GM19351 (cell line): ENCODE results near the gene CLTCL1.
A peak's percentile ranks its signal among the peaks of the same experiment; 100 is the strongest.
"Not testable (repeated sequence)": the region's sequence is repeated elsewhere in the genome, so short reads cannot be mapped to it uniquely, and the experiment has no call there.

Source experiments
- ATAC-seq: cut with Tn5 transposase; IDR thresholded peaks from one replicate; pipeline ENCODE4 v1.9.1; 2021; ENCODE audit warnings: mild to moderate bottlenecking, moderate library complexity; ENCODE audit not compliant: unreplicated experiment

Gene CLTCL1

GRCh38 chr22:19178065-19178656 lies 113.4 kb downstream of the CLTCL1 start:
- peak; percentile 24 for ATAC-seq

- no peak for ATAC-seq
These were observed 114.1 kb downstream of the CLTCL1 start for GRCh38 chr22:19177164-19178064.

- no peak for ATAC-seq
These were observed 114.8 kb downstream of the CLTCL1 start for GRCh38 chr22:19176732-19177131.

- no peak for ATAC-seq
These were observed 115.3 kb downstream of the CLTCL1 start for GRCh38 chr22:19176175-19176643.

DNA sequence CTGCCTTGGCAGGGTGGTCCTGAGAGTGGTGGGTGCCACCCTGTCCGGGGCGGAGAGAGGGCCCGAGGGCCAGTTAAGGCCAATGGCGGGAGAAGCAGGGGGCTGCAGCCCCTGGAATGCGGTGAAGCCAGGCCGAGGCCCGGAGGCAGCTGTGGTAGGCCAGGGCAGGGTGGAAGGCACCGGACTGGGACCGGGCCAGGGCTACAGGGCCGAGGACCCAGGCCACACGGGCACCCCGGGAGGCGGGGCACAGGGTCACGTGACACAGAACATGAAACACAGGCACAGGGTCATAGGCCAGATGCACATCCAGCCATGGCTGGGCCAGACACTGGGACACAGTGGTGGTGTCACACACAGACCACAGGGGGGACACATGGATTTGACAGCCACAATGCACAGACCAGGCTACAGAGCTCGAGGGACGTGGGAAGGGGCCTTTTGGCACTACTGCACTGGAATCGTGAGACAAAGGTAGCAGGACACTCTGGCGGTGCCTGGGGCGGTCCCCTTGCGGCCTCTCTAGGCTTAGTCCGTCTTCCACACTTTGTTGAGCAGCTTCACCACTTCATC lies 115.8 kb downstream of the CLTCL1 start:
- no peak for ATAC-seq

GRCh38 chr22:19175026-19175601 lies 116.4 kb downstream of the CLTCL1 start:
- no peak for ATAC-seq

DNA sequence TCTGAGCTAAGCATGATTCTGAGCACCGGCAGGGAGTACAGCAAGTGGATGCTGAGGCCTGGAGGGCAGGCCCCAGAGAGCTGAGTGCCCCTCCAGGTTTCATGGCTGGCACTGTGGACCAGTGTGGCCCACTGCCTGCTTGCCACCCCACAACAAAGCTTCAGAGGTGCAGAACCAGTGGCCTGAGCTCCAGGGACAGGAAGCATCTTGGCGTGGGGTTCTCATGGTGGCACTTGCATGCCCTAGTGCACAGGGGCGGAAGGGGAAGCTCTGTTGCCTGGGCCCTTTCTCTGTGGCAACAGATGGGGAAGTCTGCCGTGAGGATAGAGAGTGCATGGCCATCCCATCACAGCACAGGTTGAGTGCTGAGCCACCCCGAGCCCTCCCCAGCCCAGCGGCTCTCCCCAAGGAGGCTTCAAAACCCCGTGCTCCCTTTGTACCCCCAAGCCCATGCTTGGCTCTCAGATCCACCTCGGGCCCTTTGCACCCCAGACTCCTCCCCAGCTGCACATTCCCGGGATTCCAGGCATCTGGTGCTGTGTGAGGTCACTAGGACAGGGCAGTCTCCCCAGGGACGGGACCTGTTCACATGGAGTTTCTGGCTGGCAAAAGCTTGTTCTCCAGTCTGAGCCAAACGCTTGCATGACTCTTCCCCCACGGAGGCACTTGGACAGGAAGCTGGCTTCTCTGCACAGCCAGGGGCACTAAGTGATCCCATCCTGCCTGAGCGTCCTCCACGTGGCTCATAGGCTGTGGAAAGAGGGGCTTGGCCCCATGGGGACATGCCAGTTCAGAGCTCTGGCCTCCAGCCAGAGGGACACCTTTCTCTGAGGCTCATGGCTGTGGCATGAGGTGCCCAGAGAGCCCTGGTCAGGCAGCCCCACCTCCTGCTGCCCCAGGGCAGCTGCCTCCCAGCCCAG lies 117.2 kb downstream of the CLTCL1 start:
- no peak for ATAC-seq

DNA sequence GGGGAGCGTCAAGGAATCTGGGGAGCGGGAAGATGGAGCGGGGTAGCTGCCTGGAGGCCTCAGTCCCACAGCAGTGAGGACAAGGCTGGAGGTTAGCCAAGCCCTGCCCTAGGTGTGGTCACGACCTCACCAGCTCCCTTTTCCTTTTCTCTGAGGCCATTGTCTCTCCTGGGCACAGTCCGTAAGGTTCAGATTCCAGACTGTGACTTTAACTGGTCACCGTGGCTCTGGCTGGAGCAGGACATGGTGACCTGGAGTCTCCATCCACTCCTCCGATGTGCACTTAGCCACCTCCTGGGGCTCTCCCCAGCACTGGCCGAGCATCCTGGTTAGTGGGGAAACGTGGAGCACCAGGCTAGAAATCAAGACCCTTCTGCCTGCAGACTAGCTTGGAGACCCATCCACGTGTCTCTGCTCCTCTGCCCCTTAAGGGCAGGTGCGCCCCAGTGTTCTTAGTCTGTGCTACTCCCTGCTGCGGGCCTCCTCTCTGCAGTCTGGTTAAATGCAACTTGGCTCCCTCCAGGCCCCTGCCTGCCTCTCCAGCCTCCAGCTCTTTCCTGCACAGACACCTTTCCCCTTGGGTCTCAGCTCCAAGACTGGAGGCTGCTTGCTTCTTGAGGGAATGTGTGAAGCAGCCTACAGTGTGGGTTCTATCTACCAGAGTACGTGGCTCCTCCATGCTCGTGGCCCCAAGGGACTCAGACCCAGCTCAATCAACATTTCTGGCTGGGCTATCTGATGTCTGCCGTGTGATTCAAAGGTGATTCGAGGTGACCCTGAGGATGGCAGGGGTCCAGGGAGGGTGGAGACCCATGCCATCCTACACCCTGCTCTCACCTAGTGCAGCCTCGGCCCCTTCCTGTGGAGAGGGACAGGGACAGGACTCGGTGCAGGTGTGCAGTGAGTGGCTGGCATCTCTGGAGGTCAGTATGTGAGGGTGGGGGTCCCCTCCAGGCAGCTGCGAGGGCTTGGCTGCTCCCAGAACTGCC lies 118.2 kb downstream of the CLTCL1 start:
- no peak for ATAC-seq

GRCh38 chr22:19172213-19173046 lies 119.1 kb downstream of the CLTCL1 start:
- ATAC-seq = no peak

- ATAC-seq = no peak
These were observed 121.6 kb downstream of the CLTCL1 start for GRCh38 chr22:19169947-19170318.

DNA sequence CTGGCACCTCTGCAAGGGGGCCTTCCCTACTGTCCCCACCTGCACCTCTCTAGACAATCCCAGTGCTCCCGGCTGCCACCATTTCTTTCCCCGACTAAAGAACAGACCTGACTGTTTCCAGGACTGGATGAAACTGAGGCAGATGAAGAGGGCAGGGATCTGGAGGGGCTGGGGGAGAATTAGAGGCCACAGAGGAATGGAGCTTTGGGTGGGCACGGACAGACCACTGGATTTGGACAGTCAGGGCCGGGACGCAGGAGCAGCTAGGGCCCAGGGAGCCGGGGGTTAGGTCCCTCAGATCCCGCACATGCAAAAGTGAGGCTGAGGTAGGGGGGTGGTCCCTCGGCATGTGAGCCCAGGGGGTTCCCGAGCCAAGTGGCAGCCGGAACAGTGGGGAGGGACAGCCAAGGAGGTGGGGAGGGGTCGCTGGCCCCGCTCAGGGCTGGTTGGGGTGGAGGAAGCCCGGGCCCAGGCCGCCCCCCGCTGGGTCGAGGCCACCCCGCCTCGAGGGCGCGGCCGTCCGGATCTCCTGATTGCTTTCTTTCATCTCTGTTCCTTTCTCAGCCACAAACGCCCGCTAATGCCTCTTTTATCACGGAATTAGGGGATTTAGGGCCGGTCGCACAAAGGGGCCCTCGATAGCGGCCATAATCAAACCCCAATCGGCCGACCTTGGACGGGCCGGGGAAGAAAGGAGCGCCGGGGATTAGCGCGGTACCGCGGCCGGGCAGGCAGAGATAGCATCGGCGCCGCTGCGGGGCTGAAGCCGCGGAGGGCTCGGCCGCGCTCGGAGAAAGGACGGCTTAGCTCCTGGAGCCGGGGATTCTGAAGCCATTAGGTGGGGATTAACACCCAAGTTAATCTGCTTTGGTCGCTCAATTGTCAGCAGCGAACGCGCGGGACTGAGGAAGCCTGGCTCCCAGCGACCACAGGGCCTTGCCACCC lies 122.2 kb downstream of the CLTCL1 start:
- ATAC-seq = no peak

DNA sequence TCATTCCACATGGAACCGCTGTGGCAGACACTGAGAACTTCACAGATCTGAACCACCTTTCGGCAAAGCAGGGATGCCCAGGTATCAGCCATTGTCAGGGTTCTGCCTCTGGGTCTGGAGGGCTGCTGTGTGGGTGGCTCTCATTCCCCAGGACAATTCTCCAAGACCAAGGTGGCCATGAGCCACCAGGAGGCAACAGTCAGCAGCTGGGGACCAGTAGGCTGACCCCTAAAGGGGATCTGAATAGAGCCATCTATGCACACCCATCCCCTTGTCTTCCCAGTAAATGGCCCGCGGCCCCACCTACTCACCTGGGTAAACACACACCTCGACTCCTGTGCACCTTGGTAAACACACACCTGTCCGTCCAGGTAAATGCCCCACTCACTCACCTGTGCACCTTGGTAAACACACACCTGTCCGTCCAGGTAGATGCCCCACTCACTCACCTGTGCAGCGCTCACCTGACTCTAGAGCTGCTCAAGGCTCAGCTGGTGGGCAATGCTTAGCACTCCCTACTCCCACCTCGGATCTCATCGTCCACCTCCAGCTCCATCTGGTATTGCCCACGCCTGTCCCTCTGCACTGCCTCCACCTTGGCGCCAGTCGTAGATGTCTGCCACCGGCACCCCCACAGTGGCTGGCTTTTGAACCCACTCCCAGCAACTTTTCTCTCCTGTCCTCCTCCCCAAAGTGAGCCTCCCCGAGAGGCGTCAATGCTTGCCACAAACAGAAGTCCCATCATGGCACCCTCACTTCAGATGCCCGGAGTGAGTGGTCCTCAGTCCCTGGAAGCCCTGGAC lies 123.2 kb downstream of the CLTCL1 start:
- ATAC-seq = no peak

DNA sequence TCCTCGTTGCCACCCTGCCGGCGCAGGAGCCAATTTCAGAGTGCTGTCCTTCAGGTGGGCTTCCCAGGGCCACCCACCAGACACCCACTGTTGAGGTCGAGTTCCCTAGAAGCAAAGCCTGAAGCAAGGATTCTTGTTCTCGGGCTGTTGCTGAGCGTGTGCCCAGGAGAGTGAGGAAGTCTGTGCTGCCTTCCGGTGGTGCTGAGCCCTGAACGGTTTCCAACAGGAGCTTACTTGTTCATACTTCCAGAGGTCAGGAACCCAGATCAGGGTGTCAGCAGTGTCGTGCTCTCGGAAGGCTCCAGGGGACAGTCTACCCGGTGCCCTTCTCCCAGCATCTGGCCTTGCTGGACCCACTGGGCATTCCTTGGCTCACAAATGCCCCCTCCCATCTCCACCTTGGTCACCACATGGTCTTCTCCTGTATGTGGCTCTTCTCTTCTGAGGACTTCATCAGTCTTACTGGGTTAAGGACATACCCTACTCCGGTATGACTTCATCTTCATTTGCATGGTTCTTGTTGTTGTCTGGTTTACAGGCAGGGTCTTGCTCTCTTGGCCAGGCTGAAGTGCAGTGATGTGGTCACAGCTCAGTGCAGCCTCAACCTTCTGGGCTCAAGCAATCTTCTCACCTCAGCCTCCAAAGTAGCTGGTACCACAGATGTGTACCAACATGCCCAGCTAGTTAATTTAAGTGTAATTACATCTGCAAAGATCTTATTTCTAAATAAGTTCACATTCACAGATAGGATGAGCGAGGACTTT lies 124.2 kb downstream of the CLTCL1 start:
- no peak for ATAC-seq

DNA sequence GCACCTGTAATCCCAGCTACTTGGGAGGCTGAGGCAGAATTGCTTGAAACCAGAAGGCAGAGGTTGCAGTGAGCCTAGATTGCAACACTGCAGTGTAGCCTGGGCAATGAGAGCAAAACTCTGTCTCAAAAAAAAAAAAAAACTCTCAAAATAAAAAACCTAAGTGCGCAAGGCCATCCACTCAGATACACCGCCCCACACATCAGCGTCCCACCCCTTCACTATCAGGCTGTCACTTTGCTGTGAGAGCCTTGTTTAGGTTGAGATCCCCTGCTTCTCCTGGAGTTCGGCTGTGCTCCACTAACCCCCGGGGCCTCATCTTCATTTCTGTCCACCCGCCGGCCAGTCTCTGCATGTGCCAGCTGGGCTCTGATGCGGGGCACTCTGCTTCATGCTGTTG lies 125.1 kb downstream of the CLTCL1 start:
- ATAC-seq = no peak

DNA sequence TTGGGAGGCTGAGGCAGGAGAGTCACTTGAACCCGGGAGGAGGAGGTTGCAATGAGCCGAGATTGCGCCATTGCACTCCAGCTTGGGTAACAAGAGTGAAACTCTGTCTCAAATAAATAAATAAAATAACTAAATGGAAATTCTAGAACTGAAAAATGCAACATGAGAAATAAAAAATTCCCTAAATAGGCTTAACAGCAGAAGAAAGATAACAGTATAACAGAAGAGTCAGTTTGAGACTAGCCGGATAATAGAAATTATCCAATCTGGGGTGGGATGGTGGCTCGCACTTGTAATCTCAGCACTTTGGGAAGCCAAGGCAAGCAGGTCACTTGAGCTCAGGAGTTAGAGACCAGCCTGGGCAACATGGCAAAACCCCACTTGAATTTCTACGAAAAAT lies 127.1 kb downstream of the CLTCL1 start:
- ATAC-seq = no peak

DNA sequence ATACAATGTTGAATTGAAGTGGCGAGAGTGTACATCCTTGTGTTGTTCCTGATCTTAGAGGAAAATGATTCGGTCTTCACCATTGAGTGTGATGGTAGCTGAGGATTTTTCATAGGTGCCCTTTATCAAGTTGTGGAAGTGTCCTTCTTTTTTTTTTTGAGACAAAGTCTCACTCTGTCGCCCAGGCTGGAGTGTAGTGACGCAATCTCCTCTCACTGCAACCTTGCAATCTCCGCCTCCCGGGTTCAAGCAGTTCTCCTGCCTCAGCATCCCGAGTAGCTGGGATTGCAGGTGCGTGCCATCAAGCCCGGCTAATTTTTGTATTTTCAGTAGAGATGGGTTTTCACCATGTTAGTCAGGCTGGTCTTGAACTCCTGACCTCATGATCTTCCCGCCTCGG lies 132.9 kb downstream of the CLTCL1 start:
- not testable (repeated sequence) for ATAC-seq
